BE2C (cell line): ENCODE data around the gene GRPEL1.

Experiments
- DNase-seq: peaks from one replicate; pipeline ENCODE4 v3.0.0-alpha.2; 2020
- H3K27me3 ChIP-seq: fragments of 250-450 bp; sonication (Bioruptor Pico); 2 replicates; pipeline ENCODE4 v1.5.1; 2020; ENCODE audit warnings: mild to moderate bottlenecking
- H3K36me3 ChIP-seq: fragments of 250-450 bp; sonication (Bioruptor Pico); 2 replicates; pipeline ENCODE4 v1.5.1; 2020; ENCODE audit warnings: mild to moderate bottlenecking
- H3K4me1 ChIP-seq: fragments of 250-450 bp; sonication (Bioruptor Pico); 2 replicates; pipeline ENCODE4 v1.5.1; 2020
- H3K4me3 ChIP-seq: 2 replicates; pipeline ENCODE4 v1.5.1; 2011; ENCODE audit warnings: low read depth, low read length
- H3K9me3 ChIP-seq: fragments of 250-450 bp; sonication (Bioruptor Pico); 2 replicates; pipeline ENCODE4 v1.5.1; 2020
- CTCF ChIP-seq: IDR thresholded peaks from 2 replicates; pipeline ENCODE4 v1.5.1; 2012; ENCODE audit warnings: mild to moderate bottlenecking, low read depth, low read length

GRPEL1 gene

GRCh38 chr4:7045961-7046921 lies 21.6 kb downstream of the GRPEL1 start:
- H3K27me3 ChIP-seq, result no peaks in the 10 kb centered on the region
- peaks cover 14% of the 10 kb centered on the region; the same call in 1 of the 2 replicates for H3K4me1 ChIP-seq
- no peaks in the 10 kb centered on the region for H3K9me3 ChIP-seq
- TF ChIP-seq CTCF, result no peak
- H3K36me3 ChIP-seq, result no peaks in the 10 kb centered on the region; the same call in 1 of the 2 replicates
- peak; percentile 34 for DNase-seq
- H3K4me3 ChIP-seq, result peak overlapping the region; percentile 95

- Histone ChIP-seq H3K27me3 (no peaks in the 10 kb centered on the region), H3K9me3 (no peaks in the 10 kb centered on the region), H3K4me3 (peak overlapping the region; percentile 95), H3K4me1 (peaks cover 14% of the 10 kb centered on the region; the same call in 1 of the 2 replicates), H3K36me3 (no peaks in the 10 kb centered on the region)
- DNase-seq, result no peak
- no peak for TF ChIP-seq CTCF
These were observed 22.3 kb downstream of the GRPEL1 start for GRCh38 chr4:7045553-7045952.

- no peaks in the 10 kb centered on the region for H3K9me3 ChIP-seq
- H3K4me1 ChIP-seq, result peaks cover 14% of the 10 kb centered on the region; the same call in 1 of the 2 replicates
- H3K36me3 ChIP-seq, result no peaks in the 10 kb centered on the region
- H3K27me3 ChIP-seq, result no peaks in the 10 kb centered on the region
- no peak for DNase-seq
- no peak for TF ChIP-seq CTCF
- peak overlapping the region; percentile 95 for H3K4me3 ChIP-seq
These were observed 23.5 kb downstream of the GRPEL1 start for GRCh38 chr4:7044137-7044930.

GRCh38 chr4:7043284-7044136 lies 24.4 kb downstream of the GRPEL1 start, which contains the start of gene TADA2B:
Gene TADA2B (plus strand): TSS chr4:7043372. CDS start chr4:7043580, 208 bp downstream.
- Histone ChIP-seq H3K9me3 (no peaks in the 10 kb centered on the region), H3K36me3 (no peaks in the 10 kb centered on the region), H3K4me1 (peaks cover 14% of the 10 kb centered on the region; the same call in 1 of the 2 replicates), H3K27me3 (no peaks in the 10 kb centered on the region), H3K4me3 (peak within 1 kb of the TSS; percentile 95)
- DNase-seq, result peak; percentile 52
- no peak for TF ChIP-seq CTCF

GRCh38 chr4:7042503-7043283 lies 25.2 kb downstream of the GRPEL1 start:
- Histone ChIP-seq H3K27me3 (no peaks in the 10 kb centered on the region), H3K36me3 (no peaks in the 10 kb centered on the region), H3K4me1 (peaks cover 14% of the 10 kb centered on the region; the same call in 1 of the 2 replicates), H3K9me3 (no peaks in the 10 kb centered on the region), H3K4me3 (peak overlapping the region; percentile 66)
- no peak for TF ChIP-seq CTCF
- peak; percentile 98 for DNase-seq
